Breast epithelium (tissue), 4 donors: ENCODE data around the gene ISCA2. TPM values are rescaled to one million over a fixed set of nuclear protein-coding genes. Genes with fewer than 3 reads are reported as not detected.

Experiments used
- DNase-seq, 2 donors: peaks; one replicate each; pipeline ENCODE4 v3.0.0-alpha.2; 2019; ENCODE audit warnings: low spot score in 2 of 2
- H3K27ac ChIP-seq, 2 donors: fragments of 200-600 bp; sonication (generic) in 1 of 2; one replicate each; pipeline ENCODE4 v1.5.1; 2016 to 2019; ENCODE audit warnings: mild to moderate bottlenecking in 1 of 2
- H3K27me3 ChIP-seq, 2 donors: fragments of 200-600 bp; sonication (generic) in 1 of 2; one replicate each; pipeline versions ENCODE4 v1.5.1 to v1.6.0; 2017 to 2019; ENCODE audit warnings: control low read depth in 1 of 2, mild to moderate bottlenecking in 1 of 2
- H3K36me3 ChIP-seq: fragments of 200-600 bp; one replicate; pipeline ENCODE4 v1.5.1; 2019
- H3K4me1 ChIP-seq, 2 donors: fragments of 200-600 bp; sonication (generic); one replicate each; pipeline ENCODE4 v1.5.1; 2016 to 2019; ENCODE audit warnings: control low read depth in 1 of 2
- H3K4me3 ChIP-seq, 3 donors: fragments of 200-600 bp; sonication (generic); 1 replicate in 2 of 3; 2 replicates in 1 of 3; pipeline ENCODE4 v1.5.1; 2016 to 2019; ENCODE audit warnings: mild to moderate bottlenecking in 3 of 3, moderate library complexity in 2 of 3
- H3K9me3 ChIP-seq, 2 donors: fragments of 200-600 bp; sonication (generic) in 1 of 2; one replicate each; pipeline ENCODE4 v1.5.1; 2016 to 2019; ENCODE audit warnings: control low read depth in 1 of 2
- CTCF ChIP-seq, 3 donors: fragments of 450-650 bp; IDR thresholded peaks; one replicate each; pipeline ENCODE4 v1.5.1; 2016 to 2017; ENCODE audit warnings: antibody characterized with exemption in 3 of 3, mild to moderate bottlenecking in 3 of 3, moderate library complexity in 3 of 3
- POLR2A ChIP-seq: fragments of 450-650 bp; IDR thresholded peaks from one replicate; pipeline ENCODE4 v1.6.1; 2016; ENCODE audit warnings: antibody characterized with exemption, mild to moderate bottlenecking, moderate library complexity
- POLR2AphosphoS5 ChIP-seq, 3 donors: sonication (generic); formaldehyde crosslinking; IDR thresholded peaks; one replicate each; pipeline ENCODE4 v1.6.1; 2017; ENCODE audit warnings: antibody characterized with exemption in 3 of 3
- intact Hi-C: fragments of 100-400 bp; cut with DNase I; formaldehyde crosslinking; loops from one replicate; pipeline ENCODE4 v1.15.1; 2023; ENCODE audit warnings: low total_unique reads
- total RNA-seq, 3 donors: library from RNA; depleted of rRNA; stranded (reverse); fragments of >200 nt; gene quantifications; one replicate each; pipeline ENCODE4 v1.1.0, GENCODE V29; 2016

The ISCA2 gene
- total RNA-seq, 3 donors from 2014 or later = 17.3 to 31.8 (median 21.3) TPM

- Histone ChIP-seq H3K4me3 (no peak overlapping the region), H3K27ac (no peak overlapping the region), H3K27me3 (no peaks in the 10 kb centered on the region), H3K36me3 (no peaks in the 10 kb centered on the region), H3K4me1 (no peaks in the 10 kb centered on the region), H3K9me3 (no peaks in the 10 kb centered on the region)
- no peak for DNase-seq
- no peak for TF ChIP-seq POLR2A
- TF ChIP-seq POLR2AphosphoS5 (IDR thresholded peaks at IDR 0.05) = no peak
- TF ChIP-seq CTCF (IDR thresholded peaks at IDR 0.05) = peak in 2 of 3 donors; percentile 9 to 10
- intact Hi-C loops = no loop called here
Observed at GRCh38 chr14:74459289-74459946, 34.1 kb upstream of the ISCA2 start.

GRCh38 chr14:74459976-74460375, 33.6 kb upstream of the ISCA2 start:
- H3K27me3 ChIP-seq = no peaks in the 10 kb centered on the region
- intact Hi-C loops = no loop called here
- no peak overlapping the region for H3K27ac ChIP-seq
- H3K4me3 ChIP-seq = no peak overlapping the region
- TF ChIP-seq CTCF (IDR thresholded peaks at IDR 0.05) (no peak), POLR2AphosphoS5 (IDR thresholded peaks at IDR 0.05) (no peak), POLR2A (no peak)
- no peak for DNase-seq
- H3K36me3 ChIP-seq = no peaks in the 10 kb centered on the region
- H3K9me3 ChIP-seq = no peaks in the 10 kb centered on the region
- H3K4me1 ChIP-seq = no peaks in the 10 kb centered on the region

- no peaks in the 10 kb centered on the region for H3K27me3 ChIP-seq
- no peaks in the 10 kb centered on the region for H3K4me1 ChIP-seq
- H3K4me3 ChIP-seq = no peak overlapping the region
- intact Hi-C loops = no loop called here
- no peaks in the 10 kb centered on the region for H3K36me3 ChIP-seq
- no peaks in the 10 kb centered on the region for H3K9me3 ChIP-seq
- DNase-seq = no peak
- H3K27ac ChIP-seq = no peak overlapping the region
- TF ChIP-seq POLR2AphosphoS5 (IDR thresholded peaks at IDR 0.05) (no peak), POLR2A (no peak), CTCF (IDR thresholded peaks at IDR 0.05) (no peak)
Observed at GRCh38 chr14:74462993-74463392, 30.6 kb upstream of the ISCA2 start.

- intact Hi-C loops = no loop called here
- Histone ChIP-seq H3K27ac (no peak overlapping the region), H3K4me3 (no peak overlapping the region), H3K36me3 (no peaks in the 10 kb centered on the region), H3K27me3 (no peaks in the 10 kb centered on the region), H3K4me1 (no peaks in the 10 kb centered on the region), H3K9me3 (no peaks in the 10 kb centered on the region)
- DNase-seq = no peak
- no peak for TF ChIP-seq CTCF (IDR thresholded peaks at IDR 0.05)
- no peak for TF ChIP-seq POLR2AphosphoS5 (IDR thresholded peaks at IDR 0.05)
- no peak for TF ChIP-seq POLR2A
Observed at GRCh38 chr14:74463697-74464096, 29.9 kb upstream of the ISCA2 start.

GRCh38 chr14:74464785-74465184, 28.8 kb upstream of the ISCA2 start:
- TF ChIP-seq CTCF (IDR thresholded peaks at IDR 0.05) (no peak), POLR2A (no peak), POLR2AphosphoS5 (IDR thresholded peaks at IDR 0.05) (no peak)
- intact Hi-C loops = no loop called here
- H3K27ac ChIP-seq = no peak overlapping the region
- H3K4me3 ChIP-seq = no peak overlapping the region
- no peaks in the 10 kb centered on the region for H3K9me3 ChIP-seq
- no peaks in the 10 kb centered on the region for H3K27me3 ChIP-seq
- H3K4me1 ChIP-seq = no peaks in the 10 kb centered on the region
- no peaks in the 10 kb centered on the region for H3K36me3 ChIP-seq
- no peak for DNase-seq
